Nucleus accumbens (tissue), 56 donors: ENCODE results near the gene MYCL.
A peak's percentile ranks its signal among the peaks of the same experiment; 100 is the strongest.
"Not testable (repeated sequence)": the region's sequence is repeated elsewhere in the genome, so short reads cannot be mapped to it uniquely, and the experiment has no call there.

ENCODE experiments used
- DNase-seq, 56 donors: peaks; one replicate each; lab custom pipeline; 2025; lab: John Stamatoyannopoulos, UW

MYCL gene

DNA sequence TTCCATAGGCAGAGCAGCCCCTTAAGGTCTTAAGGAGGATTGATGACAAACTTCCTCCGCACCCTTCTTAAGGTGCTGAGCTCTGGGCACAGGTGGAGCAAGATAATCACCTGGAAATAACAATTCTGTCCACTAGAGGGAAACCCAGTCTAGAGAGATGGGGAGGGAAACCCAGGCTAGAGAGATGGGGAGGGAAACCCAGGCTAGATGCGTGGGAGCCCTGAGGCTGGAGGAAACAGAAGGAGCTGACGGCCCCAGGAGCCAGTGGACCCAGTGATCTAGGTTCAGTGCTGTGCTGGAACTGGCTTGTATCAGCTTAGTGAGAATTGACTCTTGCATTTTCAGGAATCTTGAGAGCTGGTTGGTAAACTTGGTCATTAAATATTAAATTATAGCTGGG lies 17.8 kb upstream of the MYCL start:
- peak in 13 of 56 donors; percentile 4 to 42 (median 15) for DNase-seq

DNA sequence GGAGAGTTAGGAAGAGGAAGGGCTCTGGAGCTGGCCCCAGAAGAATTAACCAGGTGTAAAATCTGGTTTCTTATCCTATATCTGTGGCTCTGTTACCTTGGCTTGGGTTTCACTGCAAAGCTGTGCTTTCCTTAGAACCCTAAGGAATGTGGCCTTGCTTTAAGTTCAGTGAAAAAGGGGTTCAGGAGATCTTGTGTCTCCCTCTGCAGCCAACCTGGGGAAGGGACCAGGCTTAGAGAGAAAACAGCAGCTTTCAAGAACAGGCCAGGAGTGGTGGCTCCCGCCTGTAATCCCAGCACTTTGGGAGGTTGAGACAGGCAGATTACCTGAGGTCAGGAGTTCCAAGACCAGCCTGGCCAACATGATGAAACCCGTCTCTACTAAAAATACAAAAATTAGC lies 16.1 kb upstream of the MYCL start:
- no peak for DNase-seq

DNA sequence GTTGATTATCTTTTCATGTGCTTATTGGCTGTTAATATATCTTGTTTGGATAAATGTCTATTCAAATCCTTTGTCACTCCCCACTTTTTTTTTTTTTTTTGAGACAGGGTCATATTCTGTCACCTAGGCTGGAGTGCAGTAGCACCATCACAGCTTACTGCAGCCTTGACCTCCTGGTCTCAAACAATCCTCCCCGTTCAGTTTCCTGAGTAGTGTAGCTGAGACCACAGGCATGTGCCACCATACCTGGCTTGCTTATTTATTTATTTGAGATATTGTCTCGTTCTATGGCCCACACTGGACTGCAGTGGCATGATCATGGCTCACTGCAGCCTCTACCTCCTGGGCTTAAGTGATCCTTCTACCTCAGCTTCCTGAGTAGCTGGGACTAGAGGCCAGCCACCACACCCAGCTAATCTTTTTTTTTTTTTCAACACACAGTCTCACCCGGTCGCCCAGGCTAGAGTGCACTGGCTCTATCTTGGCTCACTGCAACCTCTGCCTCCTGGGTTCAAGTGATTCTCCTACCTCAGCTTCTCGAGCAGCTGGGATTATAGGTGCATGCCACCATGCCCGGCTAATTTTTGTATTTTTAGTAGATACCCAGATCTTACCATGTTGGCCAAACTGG lies 13.9 kb upstream of the MYCL start:
- DNase-seq = no peak

DNA sequence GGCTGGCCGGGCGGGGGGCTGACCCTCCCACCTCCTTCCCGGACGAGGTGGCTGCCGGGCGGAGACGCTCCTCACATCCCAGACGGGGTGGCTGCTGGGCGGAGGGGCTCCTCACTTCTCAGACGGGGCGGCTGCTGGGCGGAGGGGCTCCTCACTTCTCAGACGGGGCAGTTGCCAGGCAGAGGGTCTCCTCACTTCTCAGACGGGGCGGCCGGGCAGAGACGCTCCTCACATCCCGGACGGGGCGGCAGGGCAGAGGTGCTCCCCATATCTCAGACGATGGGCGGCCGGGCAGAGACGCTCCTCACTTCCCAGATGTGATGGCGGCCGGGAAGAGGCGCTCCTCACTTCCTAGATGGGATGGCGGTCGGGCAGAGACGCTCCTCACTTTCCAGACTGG lies 11.4 kb upstream of the MYCL start:
- DNase-seq = not testable (repeated sequence)

DNA sequence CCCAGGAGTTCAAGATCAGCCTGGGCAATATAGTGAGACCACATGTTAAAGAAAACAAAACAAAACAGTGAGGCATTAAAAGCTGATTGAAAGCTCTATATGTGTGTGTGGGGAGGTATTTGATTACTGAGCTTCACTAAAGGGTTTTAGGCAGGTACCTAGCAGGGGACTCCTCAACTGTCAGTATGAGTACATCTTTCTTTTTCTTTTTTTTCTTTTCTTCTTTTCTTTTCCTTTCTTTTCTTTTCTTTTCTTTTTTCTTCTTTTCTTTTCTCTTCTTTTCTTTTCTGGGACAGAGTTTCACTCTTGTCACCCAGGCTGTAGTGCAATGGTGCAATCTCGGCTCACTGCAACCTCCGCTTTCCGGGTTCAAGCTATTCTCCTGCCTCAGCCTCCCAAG lies 8.5 kb upstream of the MYCL start:
- DNase-seq = no peak

DNA sequence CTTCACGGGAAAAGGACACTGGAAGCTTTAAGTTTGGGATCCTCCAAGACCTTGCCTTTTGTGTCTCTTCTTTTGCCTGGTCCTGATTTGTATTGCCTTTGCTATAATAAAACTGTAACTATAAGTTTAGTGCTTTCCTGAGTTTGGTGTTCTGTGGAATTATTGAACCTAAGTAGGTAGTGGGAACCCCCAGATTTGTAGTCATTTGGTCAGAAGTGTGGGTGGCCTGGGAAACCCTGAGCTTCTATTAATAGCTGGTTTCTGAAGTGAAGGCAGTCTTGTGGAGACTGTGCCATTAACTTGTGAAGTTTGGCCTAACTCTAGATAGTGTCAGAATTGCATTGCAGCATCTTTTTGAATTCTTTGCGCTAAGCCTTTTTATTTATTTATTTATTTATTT lies 6.8 kb upstream of the MYCL start:
- no peak for DNase-seq

DNA sequence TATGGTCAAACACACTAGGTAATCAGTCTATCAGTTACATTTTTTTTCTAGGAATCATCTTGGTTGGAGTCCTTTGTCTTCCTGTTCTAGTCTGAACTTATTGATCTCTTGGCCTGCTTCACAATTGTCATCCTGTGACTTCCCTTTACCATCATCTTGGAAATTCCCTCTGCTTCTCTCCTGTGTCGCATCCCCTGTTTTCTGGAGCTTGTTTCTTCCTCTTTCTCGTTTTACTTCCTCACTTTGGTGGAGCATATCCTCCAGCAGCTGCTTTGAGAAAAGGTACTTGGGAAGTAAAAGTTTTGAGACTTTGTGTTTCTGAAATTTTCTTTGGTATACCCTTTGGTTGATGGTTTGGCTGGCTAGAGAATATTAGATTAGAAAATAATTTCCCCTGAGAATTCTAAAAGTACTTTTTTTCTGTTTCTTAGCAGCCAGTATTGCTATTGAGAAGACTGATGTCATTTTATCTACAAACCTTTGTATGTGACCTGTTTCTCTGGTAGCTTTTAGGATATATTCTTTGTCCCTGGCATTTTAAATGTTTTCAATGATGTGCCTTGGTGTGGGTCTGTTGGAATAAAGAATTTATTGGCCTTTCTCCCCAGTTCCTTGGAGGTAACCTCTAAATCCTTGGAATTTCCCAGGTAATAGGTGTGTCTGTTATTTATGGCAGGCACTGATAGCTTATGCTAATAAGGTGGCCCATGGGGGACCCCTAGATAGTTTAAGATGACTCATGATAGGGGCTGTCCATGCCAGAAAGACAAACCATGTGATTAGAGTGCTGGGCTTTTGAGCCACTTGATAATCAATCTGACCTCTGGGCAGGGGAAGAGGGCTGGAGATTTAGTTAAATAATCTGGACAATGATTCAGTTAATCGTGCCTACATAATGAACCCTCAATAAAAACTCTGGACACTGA lies 6.1 kb upstream of the MYCL start:
- DNase-seq = no peak

DNA sequence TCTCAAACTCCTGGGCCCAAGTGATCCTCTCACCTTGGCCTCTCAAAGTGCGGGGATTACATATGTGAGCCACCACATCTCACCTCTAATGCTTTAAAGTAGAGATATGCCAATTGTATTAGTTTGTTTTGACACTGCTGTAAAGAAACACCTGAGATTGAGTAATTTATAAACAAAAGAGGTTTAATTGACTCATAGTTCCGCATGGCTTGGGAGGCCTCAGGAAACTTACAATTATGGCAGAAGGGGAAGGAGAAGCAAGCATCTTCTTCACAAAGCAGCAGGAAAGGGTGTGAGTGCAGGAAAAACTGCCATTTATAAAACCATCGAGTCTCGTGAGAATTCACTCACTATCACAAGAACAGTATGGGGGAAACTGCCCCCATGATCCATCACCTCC lies 3.5 kb upstream of the MYCL start:
- no peak for DNase-seq

DNA sequence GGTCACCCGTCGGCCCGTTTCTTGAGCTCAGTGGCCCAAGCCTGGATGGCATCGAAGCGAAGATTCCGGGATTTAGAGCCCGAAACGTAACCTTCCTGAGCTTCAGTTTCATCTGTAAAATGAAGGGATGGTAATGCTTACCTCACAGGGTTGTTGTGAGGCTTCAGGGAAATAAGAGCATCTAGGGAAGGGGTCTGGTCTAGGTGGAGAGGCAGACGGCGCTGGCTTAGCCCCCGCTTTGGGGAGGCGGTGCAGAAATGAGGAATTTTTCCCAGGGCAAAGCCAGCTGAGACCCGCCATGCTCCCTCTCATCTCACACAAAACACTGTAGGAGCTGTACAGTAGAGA lies 717 bp upstream of the MYCL start:
- no peak for DNase-seq

DNA sequence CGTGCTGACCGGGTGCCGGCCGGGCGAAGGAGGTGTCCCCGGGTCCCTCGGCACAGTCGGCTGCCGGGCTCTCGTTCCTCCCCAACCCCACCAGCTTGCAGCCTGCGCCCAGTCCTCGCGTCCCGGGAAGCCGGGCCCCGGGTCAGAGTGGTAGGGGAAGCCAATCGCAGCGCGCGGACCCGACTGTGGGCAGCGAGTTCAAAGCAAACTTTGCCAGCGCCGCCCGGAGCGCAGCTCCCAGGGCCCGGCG lies 328 bp downstream of the MYCL start:
- peak in 5 of 56 donors; percentile 45 to 58 (median 52) for DNase-seq

DNA sequence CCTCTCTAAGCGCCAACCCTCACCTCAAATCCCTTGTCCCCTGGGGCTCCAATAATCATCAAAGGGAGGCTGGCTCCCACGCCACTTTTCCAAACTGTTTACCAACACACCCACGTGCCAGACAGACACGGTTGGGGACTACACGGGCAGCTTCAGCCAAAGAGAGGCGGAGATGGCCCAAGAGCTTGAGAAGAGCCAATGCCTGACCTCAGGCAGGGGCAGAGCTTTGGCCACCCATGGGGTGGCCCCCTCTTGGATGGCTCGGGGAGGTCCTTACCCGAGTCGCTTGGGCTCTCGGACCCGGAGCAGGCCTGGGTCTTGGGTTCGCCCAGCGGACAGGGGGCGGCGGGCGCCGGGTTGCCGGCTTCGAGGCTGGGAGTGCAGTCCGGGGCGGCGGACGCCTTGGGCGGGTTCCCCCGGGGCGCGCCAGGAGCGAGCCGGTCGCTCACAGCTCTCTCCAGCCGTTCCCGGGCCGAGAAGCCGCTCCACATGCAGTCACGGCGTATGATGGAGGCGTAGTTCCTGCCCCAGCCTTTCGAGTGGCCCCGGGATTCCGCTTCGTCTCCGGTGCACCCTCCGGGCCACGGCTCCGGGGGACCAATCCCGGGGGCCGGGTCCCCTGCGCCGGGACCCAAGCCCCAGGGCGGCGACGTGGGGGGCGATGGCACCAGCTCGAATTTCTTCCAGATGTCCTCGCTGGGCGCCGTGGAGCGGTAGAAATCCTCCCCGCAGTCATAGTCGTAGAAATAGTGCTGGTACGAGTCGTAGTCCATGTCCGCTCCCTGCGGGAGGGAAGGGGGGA lies 854 bp downstream of the MYCL start:
- DNase-seq = peak in 9 of 56 donors; percentile 9 to 44 (median 33)

DNA sequence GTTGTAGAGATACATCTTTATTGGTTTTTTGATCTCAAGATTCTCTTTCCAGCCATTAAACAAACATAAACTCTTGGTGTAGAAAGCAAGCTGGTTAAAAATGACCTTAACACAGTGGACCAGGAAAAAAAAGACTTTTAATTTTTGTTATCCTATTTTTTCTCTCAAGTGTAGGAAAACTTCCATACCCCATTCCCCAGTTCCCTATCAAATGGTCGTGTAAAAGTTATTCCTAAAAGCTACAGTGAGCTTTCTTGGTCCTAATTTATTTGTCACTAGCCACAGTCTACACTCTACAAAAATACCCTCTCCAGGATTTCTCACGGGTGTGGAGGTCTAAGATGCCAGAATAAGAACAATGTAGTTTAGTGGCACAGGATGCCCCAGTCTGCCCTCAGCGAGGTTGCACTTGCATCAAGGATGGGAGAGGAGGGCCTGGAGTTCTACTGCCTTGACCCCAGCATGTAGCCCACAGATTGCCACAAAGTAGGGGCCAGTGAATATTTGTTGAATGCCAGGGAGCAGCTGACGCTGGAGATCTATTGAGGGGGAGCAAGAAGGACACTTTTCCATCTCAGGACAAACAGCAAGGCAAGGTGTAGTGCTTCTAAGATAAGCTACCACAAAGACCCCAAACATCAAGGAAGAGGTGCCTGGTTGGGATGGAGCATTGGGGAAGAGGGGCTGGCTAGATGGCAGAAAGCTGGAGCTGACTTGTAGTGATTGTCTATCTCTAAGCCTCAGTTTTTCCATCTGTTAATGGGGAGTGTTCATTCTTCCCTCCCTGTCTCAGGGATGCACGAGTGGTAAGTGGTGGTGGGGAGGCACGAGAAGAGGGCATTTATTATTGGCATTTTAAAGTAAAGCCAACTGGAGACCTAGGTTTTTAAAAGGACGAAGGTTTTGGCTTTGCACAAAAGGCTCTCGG lies 1.8 kb downstream of the MYCL start:
- DNase-seq = no peak

DNA sequence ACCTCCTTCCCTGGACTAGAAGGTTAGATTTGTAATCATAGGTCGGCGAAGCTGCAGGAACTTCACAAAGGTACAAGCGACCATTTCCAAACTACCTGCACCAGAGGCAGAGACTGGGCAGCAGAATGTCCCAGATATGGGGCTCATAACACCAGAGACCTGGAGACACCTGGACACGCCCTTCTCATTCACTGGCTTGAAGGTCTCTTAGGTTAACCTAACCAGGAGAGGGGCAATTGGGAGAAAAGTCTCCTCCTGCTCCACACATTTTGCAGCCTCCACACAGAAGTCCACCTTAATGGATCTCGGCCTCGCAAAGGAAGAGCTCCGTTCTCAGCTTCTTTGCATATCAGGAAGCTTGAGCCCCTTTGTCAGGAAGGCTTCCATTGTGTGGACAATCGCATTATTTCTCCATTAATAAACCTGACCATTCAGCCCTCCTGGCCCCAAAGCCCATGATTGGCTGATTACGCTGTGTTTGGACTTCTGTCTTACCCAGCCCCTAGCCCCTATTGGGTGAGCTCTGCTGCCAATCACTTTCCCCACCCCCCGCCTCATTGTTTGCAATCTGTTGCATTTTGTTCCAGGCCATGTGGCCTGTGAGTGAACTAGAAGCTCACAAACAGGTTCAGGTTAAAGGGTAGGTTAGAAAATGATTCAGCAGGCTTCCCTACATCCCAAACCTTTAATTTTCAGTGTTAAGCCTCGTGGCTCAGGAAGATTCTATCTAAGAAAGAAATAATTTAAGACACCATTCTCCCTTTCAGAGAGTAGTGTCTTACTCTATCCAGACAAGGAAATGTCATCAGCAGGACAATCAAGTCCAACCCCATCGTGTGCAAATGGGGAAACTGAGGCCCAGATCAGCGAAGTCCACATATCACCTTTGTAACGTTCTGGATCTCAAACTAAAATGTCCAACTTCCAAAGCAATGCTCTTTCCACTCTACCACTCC lies 2.8 kb downstream of the MYCL start:
- DNase-seq = peak in 50 of 56 donors; percentile 10 to 83 (median 52)

DNA sequence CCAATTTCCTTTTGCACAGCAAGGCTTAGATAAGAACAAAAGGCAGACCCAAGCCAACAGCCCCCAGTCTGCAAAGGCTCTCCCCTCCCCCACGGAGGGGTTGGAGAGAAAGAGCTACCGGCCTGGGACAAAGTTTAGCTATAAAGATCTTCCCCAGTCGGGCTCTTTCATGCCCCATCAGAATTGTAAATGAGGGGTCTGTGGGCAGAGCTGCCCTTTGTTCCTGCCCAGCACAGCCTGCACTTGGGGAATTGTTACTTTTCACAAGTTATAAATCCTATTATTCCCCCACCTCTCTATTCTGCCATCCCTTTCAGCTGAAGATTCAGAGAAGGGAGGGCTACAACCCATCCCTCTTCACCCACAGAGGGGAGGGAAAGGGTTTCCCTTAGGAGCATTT lies 3.5 kb downstream of the MYCL start:
- no peak for DNase-seq

DNA sequence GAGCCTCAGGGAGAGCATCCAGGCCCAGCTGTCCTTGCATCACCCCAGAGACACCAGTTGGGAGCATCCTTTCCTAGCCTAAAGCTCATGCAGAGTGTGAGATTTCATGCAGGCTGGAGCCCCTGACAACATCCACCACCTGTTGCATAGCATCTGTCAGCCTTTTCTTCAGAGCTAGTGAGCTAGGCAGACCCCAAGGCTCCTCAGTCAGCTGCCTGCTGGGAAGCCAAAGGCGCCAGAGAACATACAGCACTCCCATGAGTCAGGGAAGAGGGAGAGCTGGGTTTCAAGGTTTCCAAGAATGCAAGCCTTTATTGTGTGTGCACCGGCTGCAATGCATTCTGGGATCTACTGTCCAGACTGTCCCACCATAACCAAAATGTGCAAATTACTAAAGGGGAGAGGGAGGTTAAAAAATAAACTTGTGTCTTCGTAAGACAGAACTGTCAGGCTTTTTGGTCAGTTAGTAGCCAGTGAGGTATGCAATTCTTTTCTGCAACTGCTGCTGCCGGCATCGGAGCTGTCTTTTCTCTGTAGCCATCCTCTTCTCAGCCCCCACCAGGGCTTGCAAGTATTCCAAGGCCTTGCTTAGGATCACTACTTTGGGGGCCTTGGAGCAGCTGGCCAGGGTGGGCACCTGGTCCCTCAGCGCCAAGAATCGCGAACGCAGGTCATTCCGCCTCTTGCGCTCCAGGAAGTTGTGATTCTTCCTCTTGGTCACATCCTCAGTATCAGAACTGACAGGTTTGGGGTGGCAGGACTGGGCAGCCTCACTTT lies 4.6 kb downstream of the MYCL start:
- DNase-seq = peak in 2 of 56 donors; percentile 11 to 14

DNA sequence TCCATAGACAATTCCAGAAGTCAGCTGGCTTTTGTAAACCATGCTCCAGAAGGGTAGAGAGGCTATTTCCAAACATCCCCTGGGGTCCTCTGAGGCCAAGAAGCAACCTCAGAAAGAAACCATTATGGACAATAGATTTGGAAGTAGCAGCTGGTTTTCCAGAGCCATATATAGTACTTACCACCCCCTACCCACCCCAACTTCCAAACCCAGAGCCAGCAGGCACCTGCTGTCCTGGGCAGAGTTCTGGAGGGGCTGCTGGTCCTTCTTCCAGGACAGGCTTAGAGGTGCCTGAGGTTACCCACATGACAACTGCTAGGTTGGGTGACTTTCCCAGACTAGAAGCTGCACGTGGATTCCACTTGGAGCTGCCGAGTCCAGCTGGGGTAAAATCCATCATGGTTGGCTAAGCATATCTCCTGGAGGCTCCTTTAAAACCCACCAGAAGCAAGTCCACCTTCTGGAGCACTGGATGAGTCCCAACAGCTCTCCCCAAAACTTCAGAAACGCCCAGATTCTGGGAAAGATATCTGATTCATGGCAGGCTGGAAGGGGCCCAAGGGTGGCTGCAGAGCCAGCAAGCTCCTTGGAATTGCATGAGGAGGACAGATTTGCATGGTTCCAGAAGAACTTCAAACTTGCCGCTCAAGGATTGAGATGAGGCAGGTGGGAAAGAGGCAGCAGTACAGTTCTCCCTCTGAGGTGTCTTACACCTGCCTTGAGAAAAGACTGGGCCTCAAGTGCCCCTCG lies 5.8 kb downstream of the MYCL start:
- no peak for DNase-seq

DNA sequence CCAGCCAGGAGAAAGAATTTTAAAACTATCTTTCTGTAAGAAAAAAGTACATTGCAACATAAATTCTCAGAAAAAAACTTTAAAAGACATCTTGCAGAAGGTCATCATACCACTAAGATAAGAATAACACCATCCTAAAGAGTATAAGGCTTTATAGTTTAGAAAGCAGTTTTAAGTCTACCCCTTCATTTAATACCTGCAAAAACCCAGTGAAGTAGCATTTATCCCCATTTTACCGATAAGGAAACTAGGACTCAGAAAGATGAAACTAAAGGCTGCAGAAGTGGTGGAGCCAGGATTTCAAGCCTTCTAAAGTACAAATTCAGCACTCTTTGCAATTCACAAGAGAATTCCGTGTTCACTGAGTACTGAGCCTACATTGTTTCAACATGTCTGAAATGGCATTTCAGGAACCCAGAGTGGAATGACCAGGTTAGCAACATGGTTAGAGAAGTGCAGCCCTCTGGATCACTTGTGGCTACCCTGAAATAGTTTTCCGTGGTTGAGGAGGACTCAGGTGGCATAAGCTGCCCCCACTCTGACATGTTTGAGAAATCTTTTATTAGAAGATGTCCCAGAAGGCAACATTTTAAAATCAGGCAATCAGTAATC lies 6.7 kb downstream of the MYCL start:
- DNase-seq = no peak
